Lung (tissue), 12 donors: ENCODE data around the gene PMEPA1. TPM values are rescaled to one million over a fixed set of nuclear protein-coding genes. Genes with fewer than 3 reads are reported as not detected.

Source experiments
- ATAC-seq: fragments of 200-7000 bp; cut with Tn5 transposase; one replicate; pipeline ENCODE4 v1.9.1; 2020; ENCODE audit warnings: moderate number of reproducible peaks; ENCODE audit not compliant: insufficient read depth, low FRiP score
- DNase-seq, 3 donors: peaks; one replicate each; pipeline ENCODE4 v3.0.0-alpha.2; 2013 to 2017
- H3K27ac ChIP-seq, 2 donors: one replicate each; pipeline ENCODE4 v1.5.1; 2013; ENCODE audit warnings: mild to moderate bottlenecking in 2 of 2, moderate library complexity in 2 of 2, control low read depth in 1 of 2, inconsistent platforms in 1 of 2, low read depth in 1 of 2, low read length in 1 of 2
- H3K27me3 ChIP-seq, 3 donors: one replicate each; pipeline ENCODE4 v1.5.1; 2013; ENCODE audit warnings: low read length in 2 of 3; ENCODE audit not compliant: control insufficient read depth in 3 of 3, insufficient read depth in 3 of 3
- H3K36me3 ChIP-seq, 4 donors: one replicate each; pipeline ENCODE4 v1.5.1; 2013; ENCODE audit warnings: low read length in 4 of 4, mild to moderate bottlenecking in 1 of 4, moderate library complexity in 1 of 4; ENCODE audit not compliant: control insufficient read depth in 4 of 4, insufficient read depth in 4 of 4
- H3K4me1 ChIP-seq, 5 donors: one replicate each; pipeline ENCODE4 v1.5.1; 2013; ENCODE audit warnings: low read length in 5 of 5, mild to moderate bottlenecking in 2 of 5, moderate library complexity in 1 of 5; ENCODE audit not compliant: control insufficient read depth in 5 of 5, insufficient read depth in 5 of 5
- H3K4me3 ChIP-seq: one replicate; pipeline ENCODE4 v1.5.1; 2013; ENCODE audit warnings: mild to moderate bottlenecking, control low read depth, moderate library complexity
- H3K9ac ChIP-seq, 2 donors: one replicate each; pipeline ENCODE4 v1.5.1; 2013; ENCODE audit warnings: low read length in 2 of 2, control low read depth in 1 of 2; ENCODE audit not compliant: insufficient read depth in 1 of 2
- H3K9me3 ChIP-seq, 4 donors: one replicate each; pipeline ENCODE4 v1.5.1; 2013; ENCODE audit warnings: low read length in 3 of 4, mild to moderate bottlenecking in 1 of 4, moderate library complexity in 1 of 4; ENCODE audit not compliant: control insufficient read depth in 4 of 4, insufficient read depth in 3 of 4
- WGBS, 2 donors: extraction: QIAGEN DNeasy Blood & Tissue Kit; methylation state at CpG; one replicate each; pipeline ENCODE4 v1.1.7; 2013; 5-methylcytosine and 5-hydroxymethylcytosine counted together
- polyA plus RNA-seq, 2 donors: library from polyadenylated mRNA; stranded (reverse); fragments of 200-250 nt; gene quantifications; one replicate each; pipeline ENCODE4 v1.2.1, GENCODE V29; 2013
- total RNA-seq, 2 donors: library from RNA; depleted of rRNA in 1 of 2; stranded (reverse); fragments of >200 nt in 1 of 2; gene quantifications; one replicate each; pipeline ENCODE4 v1.2.1, GENCODE V29; 2014 to 2021
- TF ChIP-seq, protein P1 (sequence below): IDR thresholded peaks from 2 replicates; pipeline ENCODE4 v1.5.1; 2012; ENCODE audit warnings: mild to moderate bottlenecking; ENCODE audit errors: control extremely low read depth, extremely low read depth
- donor health status: control.
- donor health status: control.
- donor health status: Bipolar disorder and iron deficiency.
- donor health status: healthy.
- donor health status: DM: yes; HTN: yes; CAD: no.

The PMEPA1 gene
- total and polyA plus RNA-seq, 4 donors: 10.0 to 44.0 (median 23.9) TPM

DNA sequence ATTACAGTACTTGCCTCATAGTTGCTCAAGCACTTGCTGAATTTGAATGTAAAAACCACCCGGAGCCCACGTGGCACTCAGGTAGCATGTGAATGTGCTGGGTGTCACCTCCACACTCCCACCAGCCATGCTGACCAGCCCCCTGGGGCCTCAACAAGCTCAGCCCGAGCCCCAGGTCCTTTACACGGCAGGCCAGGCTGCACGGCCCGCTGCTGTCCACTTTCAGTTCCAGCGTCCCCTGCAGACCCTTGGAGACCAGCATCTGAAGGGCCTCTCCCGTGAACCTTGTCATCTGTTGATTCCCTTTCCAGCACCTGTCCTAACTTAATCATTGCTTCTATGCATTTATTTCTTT is 56.3 kb downstream of the PMEPA1 start:
- Histone ChIP-seq H3K27me3 (no peaks in the 10 kb centered on the region), H3K4me1 (peaks cover 0 to 12% (median 0%) of the 10 kb centered on the region in 5 donors), H3K9ac (no peak overlapping the region), H3K27ac (no peak overlapping the region), H3K9me3 (no peaks in the 10 kb centered on the region), H3K36me3 (peaks cover 3 to 41% (median 12%) of the 10 kb centered on the region in 4 donors), H3K4me3 (no peak overlapping the region)
- 90 to 91% methylated on average over 8 of the region's 8 CpGs for WGBS, 2 donors
- TF ChIP-seq, protein P1, sequence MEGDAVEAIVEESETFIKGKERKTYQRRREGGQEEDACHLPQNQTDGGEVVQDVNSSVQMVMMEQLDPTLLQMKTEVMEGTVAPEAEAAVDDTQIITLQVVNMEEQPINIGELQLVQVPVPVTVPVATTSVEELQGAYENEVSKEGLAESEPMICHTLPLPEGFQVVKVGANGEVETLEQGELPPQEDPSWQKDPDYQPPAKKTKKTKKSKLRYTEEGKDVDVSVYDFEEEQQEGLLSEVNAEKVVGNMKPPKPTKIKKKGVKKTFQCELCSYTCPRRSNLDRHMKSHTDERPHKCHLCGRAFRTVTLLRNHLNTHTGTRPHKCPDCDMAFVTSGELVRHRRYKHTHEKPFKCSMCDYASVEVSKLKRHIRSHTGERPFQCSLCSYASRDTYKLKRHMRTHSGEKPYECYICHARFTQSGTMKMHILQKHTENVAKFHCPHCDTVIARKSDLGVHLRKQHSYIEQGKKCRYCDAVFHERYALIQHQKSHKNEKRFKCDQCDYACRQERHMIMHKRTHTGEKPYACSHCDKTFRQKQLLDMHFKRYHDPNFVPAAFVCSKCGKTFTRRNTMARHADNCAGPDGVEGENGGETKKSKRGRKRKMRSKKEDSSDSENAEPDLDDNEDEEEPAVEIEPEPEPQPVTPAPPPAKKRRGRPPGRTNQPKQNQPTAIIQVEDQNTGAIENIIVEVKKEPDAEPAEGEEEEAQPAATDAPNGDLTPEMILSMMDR: no peak
- ATAC-seq: no peak
- DNase-seq: no peak

DNA sequence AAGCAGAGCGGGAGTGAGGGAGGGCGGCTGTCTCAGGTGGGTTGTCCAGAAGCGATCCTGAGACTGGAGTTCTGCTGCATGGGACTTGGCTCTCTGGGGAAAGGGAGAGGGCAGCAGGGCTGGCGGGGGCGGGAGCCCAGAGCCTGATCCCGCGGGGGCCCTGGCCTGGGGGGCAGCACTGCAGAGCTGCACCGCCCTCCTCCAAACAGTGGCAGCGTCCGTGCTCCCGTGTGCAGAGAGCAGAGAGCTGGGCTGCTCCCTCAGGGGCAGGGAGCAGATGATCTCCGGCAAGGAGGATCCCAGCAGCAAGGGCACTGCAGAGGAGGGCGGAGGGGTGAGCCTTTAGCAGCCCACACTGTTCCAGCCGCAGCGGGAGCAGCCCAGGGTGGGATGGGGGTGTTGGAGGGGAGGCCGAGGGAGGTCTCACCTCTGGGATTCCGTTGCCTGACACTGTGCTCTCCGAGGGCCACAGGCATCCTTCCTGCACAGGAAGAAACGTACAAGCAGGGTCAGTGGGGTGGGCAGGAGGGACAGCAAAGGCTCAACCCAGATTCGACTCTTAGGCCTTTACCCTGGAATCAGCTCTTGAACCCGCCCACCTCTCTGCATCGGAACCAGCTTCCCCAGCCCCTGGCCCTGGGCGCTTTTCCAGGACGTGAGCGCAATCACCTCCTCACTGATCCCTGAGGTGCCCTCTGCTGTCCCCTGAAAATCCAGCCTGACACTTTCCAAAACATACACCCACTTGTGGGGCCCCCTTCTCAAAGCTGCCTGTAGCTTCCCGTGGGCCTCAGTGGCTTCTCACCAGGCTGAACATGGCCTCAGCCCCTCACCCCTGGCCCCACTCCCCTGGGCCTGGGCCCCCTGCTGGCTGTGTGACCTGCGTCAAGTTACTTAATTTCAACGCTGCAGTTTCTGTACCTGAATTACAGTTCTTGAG is 56.9 kb downstream of the PMEPA1 start:
- DNase-seq (peak in 1 of 3 donors; percentile 10), ATAC-seq (no peak)
- Histone ChIP-seq H3K4me3 (no peak overlapping the region), H3K4me1 (peaks cover 0 to 12% (median 0%) of the 10 kb centered on the region in 5 donors), H3K27me3 (no peaks in the 10 kb centered on the region), H3K9ac (no peak overlapping the region), H3K27ac (no peak overlapping the region), H3K9me3 (no peaks in the 10 kb centered on the region), H3K36me3 (peaks cover 0 to 37% (median 9%) of the 10 kb centered on the region in 4 donors)
- WGBS, 2 donors: 92 to 93% methylated on average over 25 to 28 of the region's 28 CpGs
- TF ChIP-seq, protein P1: no peak

DNA sequence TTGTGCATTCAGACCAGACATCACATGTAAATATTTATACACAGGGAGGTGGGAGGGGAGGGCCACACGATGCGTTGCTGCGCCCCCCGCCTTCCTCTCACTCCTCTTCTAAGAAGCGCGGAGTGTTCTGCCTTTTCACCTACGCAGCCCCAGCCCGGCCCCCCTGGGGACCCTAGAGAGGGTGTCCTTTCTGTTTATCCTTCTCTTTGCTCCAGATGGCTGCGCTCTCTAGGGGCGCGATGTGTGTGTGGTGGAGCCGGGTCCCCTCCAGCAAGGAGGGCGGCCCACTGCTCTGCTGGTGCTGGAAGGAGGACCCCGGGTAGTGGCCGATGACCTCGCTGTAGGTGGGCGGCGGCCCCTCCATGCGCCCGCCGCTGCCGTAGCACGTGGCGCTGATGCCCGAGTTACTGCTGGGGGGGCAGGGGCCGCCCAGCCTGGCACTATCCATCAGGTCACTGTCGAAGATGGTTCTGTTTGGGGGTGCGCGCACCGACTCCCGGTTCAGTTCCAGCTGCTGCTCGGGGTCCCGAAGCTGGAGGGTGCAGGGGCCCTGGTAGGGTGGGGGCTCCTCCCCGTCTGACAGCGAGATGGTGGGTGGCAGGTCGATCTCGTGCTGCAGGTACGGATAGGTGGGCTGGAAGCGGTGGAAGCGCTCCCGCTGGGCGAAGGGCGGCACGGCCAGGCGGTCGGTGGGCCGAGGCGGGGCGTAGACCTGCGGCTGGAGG is 57.8 kb downstream of the PMEPA1 start:
- WGBS, 2 donors: 92 to 94% methylated on average over 50 of the region's 50 CpGs
- DNase-seq (peak; percentile 62 to 73 (median 66)), ATAC-seq (no peak)
- Histone ChIP-seq H3K27me3 (no peaks in the 10 kb centered on the region), H3K4me3 (no peak overlapping the region), H3K9me3 (no peaks in the 10 kb centered on the region), H3K36me3 (peaks cover 0 to 29% (median 4%) of the 10 kb centered on the region in 4 donors), H3K4me1 (peaks cover 0 to 12% (median 0%) of the 10 kb centered on the region in 5 donors), H3K9ac (no peak overlapping the region), H3K27ac (no peak overlapping the region)
- TF ChIP-seq, protein P1: no peak
